GM21528 (cell line): ENCODE results near the gene CNTN5.
"Not testable (repeated sequence)": the region's sequence is repeated elsewhere in the genome, so short reads cannot be mapped to it uniquely, and the experiment has no call there.

ENCODE experiments used
- ATAC-seq: cut with Tn5 transposase; IDR thresholded peaks from one replicate; pipeline ENCODE4 v1.9.1; 2021; ENCODE audit warnings: mild to moderate bottlenecking, moderate library complexity; ENCODE audit not compliant: unreplicated experiment, low FRiP score

CNTN5 gene

DNA sequence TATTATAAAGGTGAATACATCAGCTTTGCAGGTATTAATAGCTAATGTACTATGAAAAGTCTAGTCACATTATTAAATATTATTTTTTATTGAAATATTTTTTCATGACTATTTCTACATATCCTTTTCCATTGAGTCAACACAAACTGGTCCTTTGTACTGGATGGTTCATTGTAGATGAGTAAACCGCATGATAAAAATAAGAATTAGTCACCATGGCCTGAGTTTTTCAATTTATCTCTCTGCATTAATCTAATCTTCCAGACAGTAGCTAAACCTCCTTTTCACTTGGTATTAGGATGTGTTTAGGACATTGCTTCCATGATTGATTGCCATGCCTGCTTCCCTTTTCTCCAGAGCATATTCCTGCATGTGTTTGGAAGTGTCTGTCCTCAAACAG lies 1227.0 kb downstream of the CNTN5 start:
- ATAC-seq, result no peak

DNA sequence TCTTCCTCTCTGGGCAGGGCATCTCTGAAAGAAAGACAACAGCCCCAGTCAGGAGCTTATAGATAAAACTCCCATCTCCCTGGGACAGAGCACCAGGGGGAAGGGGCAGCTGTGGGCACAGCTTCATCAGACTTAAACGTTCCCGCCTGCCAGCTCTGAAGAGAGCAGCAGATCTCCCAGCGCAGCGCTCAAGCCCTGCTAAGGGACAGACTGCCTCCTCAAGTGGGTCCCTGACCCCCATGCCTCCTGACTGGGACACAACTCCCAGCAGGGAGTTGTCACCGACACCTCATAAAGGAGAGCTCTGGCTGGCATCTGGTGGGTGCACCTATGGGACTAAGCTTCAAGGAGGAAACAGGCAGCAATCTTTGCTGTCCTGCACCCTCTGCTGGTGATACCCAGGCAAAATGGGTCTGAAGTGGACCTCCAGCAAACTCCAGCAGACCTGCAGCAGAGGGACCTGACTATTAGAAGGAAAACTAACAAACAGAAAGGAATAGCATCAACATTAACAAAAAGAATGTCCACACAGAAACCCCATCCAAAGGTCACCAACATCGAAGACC lies 1236.6 kb downstream of the CNTN5 start:
- not testable (repeated sequence) for ATAC-seq

DNA sequence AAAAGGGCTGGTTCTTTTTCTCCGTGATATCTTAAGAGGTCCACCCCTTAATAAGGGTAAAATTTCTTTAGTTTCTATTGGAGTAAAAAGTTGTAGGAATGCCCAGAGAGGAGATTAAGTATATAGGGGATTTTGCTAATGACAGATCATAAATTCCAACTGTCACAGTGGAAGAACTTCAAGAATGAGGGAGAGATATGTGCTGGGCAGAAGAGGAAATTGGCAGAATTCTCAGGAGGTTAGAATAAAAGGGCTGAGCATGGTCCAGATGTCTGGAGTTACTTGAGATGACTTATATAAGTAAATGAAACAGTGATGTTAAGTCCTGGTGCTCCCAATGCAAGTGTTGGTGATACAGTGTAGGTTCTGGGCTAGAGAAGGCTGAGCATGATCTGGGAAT lies 1248.8 kb downstream of the CNTN5 start:
- no peak for ATAC-seq

DNA sequence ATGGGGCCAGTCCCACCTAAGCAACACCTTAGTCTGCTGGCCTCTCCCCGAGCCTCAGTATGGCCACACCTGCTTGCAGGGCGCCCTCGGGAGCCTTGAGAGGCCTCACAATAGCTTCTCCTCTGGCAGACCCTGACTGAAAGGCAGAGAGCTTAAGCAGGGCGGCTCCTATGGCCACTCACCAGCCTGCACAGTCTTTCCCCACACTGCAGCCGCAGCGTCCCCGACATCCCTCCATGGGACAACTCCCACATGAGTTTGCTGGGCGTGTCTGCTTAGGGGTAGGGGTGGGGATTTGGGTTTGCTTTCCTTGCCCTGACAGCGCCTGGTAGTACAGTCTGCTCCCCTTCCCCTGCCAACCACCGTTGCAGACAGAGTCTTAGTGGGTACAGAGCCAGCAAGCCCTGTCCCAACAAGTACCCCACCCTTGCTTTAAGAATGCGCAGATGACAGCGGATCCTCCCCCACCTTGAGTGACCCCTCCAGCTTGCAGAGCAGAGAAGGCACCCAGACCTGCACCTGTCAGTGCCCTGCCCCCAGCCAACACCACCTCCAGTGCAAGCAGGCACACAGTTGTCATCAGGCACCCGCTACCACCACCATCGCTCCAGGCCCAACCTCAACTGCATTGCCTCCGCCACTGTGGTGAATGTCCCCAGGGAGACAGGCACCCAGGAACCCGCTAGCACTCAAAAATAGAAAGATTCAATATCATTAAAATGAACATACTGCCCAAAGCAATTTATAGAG lies 1252.5 kb downstream of the CNTN5 start:
- ATAC-seq, result no peak

DNA sequence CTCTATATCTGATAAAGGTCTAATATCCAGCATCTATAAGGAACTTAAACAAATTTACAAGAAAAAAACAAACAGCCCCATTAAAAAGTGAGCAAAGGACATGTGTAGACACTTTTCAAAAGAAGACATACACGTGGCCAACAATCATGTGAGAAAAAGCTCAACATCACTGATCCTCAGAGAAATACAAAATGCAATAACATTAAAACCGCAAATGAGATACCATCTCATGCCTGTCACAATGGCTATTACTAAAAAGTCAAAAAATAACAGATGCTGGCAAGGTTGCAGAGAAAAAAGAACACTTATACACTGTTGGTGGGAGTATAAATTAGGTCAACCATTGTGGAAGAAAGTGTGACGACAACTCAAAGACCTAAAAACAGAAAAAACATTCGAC lies 1253.7 kb downstream of the CNTN5 start:
- ATAC-seq, result not testable (repeated sequence)

DNA sequence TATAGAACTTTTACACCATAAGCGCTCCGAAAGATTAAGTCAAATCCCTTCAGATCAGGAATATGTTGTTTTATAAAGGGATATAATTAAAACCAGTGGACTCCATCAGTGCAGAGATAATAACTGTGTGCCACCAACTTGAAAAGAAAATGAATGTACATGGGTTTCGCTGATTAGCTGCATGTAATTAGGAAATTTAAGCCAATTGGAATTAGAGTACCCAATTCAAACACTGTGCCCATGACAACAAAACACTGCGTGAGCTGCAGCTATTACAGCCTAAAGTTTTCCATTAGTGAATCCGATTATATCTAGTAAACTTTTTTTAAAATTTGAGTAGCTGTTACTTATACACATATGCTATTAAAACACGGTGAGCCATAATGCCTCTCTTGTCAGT lies 1274.0 kb downstream of the CNTN5 start:
- ATAC-seq, result no peak

DNA sequence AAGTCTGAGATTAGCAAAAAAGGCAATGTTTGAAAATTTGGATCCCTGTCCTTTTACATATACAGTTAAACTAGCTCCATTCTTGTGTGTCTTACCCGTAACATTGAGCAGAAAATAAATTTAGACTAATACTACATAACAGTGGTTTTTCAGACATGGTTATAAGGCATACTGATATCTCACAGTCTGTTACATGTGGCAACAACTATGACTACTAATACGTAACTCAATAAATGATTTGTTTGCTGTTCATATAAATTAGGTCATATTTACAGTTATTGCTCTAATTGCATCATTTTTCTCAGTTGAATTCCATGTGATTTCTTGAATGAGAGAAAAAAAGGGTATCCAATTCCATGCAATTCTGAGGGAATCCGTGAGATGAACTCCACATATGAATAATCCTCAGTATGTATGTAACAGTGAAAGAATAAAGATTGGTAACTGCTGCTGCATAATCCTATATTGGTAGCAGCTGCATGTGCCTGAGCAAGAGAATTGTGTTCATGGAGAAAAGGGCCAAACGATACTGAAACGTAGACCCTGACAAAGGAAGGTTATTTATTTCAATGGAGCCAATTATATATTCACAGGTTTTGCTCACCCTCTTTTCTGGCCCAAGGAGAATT lies 1275.4 kb downstream of the CNTN5 start:
- ATAC-seq, result no peak

DNA sequence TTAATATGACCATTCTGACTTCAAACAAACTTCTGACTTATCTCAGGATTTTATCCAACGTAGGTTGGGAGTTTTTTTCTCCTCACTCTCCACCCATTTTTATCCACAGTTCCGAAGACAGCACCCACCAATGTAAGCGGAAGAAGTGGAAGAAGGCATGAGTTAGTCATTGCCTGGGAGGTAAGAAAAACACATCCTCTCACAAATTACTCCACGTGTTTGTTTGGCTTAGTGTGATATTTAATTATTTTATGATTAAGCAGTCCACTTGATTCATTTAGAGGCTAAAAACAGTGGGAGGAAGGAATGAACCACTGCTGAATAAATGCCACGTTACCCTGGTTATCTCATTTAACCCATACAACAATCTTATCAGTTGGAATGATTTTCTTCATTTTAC lies 1276.8 kb downstream of the CNTN5 start:
- ATAC-seq, result no peak

DNA sequence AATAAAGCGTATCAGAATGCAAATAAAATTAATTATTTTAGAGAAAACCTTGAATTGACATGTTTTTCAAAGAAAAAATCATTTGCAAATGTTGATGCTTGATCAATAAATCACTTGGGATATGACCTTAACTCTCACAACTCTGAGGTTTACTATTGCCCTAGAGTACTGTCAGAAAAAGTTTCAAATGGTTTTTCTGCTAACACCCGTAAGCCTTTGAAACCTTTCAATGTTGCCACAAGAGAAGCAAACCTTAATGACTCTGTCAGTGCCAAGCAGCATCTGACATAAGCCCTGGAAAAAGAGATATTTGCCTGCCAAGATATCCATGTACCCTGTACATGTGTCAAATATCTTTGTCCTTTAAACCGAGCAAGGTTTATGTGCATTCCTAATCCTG lies 1282.1 kb downstream of the CNTN5 start:
- ATAC-seq, result no peak

DNA sequence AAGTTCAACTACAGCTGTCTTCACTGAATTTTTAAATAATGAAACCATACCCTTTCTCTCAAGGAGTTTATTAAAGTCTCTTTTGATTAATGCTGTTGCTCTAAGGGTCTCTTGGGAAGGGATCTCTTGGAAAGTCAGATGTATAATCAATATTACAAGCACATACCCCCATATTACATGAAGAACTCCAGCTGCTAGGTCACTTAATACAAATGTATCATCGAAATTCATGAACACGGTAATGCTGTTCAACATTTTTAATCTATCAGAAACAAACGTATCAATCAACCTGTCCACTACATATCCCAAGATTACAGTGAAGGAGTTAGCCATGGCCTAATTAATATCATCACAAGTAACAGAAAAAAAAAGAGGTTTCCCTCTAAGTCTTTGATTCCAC lies 1283.1 kb downstream of the CNTN5 start:
- no peak for ATAC-seq

DNA sequence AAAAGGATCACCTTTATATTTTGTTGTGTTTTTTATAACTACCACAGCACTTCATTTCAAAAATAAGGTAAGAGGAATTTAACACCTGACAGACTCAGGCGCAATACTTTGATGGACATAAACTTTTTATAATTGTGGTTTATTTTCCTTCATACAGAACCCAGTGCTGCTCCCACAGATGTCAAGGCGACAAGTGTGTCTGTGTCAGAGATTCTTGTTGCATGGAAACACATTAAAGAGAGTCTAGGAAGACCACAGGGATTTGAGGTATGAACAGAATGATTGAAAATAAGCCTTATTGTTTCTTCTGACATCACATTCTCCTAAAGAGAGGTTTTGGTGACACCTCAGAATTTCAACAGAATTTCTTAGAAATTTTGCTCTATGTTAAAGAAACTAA lies 1287.5 kb downstream of the CNTN5 start:
- no peak for ATAC-seq

DNA sequence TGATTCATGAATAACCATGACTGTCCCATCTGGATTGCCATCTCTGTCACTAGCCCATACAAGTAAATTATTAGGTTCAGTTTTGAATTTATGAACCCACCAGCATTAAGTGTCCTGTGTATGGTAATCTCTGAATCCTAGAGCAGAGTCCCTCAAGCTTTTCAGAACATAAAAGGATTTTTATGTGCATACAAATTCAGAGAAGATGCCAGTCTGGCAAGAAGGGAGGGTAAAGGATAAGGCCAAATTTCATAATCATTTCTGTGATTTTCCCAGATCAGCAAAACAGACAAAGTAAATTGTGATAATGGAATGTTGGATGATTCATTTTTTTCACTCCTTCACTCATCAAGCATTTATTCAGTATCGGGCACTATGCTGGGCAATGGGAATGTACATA lies 1295.2 kb downstream of the CNTN5 start:
- no peak for ATAC-seq

DNA sequence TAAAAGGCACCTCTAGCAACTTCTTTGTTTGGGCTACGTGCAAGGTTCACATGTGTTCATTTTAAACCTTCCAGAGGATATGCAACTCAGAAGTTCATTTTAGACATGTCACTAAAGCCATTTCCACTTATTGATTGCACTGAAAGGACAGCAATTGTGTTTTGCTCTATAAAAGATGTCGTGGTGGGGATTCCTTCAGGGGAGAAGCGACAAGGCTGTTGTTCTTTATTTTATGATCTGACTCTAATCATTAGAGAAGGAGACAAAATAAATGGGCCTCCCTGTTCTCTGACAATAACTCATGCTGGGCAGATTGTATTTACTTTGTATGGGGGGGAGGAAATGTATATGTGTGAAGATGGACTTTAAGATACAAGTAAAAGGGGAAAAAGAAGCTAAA lies 1296.2 kb downstream of the CNTN5 start:
- ATAC-seq, result no peak

DNA sequence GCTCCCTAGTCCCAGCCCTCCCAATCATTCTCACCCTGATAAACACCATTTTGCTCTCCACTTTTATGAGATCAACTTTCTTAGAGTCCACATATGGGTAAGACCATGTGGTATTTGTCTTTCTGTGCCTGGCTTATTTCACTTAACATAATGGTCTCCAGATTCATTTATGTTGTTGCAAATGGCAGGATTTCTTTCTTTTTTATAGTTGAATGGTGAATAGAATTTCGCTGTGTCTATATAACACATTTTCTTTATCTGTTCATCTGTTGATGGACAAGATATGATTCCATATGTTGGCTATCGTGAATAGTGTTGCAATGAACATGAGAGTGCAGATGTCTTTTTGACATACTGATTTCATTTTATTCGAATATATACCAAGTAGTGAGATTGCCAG lies 1298.9 kb downstream of the CNTN5 start:
- ATAC-seq, result no peak

DNA sequence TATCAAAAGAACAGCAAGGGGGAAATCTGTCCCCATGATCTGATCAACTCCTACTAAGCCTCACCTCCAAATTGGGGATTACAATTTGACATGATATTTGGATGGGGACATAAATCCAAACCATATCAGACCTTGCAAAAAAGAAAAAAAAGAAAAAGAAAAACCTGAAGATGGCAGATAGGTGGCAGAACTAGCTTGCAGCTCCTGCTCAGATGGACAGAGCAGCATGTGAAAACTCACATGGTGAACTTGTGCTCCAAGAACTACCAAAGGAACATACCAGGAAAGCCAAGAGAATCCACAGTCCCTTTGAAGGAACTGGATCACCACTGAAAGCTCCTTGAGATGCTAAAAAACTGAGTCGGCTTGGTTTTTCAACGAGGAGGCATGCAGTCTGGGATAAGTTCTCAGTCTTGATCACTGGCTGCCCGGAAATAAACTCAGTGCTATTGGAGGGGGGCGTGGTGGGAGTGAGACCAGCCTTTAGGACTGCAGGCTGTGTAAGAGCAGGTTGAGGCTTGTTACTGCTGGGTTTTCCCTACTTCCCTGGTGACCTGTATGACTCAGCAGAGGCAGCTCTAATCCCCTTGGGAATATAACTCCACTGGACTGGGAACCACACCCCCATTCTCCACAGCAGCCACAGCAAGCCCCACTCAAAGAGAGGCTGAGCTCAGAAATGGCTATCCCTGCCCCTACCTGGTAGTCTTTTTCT lies 1308.0 kb downstream of the CNTN5 start:
- no peak for ATAC-seq

DNA sequence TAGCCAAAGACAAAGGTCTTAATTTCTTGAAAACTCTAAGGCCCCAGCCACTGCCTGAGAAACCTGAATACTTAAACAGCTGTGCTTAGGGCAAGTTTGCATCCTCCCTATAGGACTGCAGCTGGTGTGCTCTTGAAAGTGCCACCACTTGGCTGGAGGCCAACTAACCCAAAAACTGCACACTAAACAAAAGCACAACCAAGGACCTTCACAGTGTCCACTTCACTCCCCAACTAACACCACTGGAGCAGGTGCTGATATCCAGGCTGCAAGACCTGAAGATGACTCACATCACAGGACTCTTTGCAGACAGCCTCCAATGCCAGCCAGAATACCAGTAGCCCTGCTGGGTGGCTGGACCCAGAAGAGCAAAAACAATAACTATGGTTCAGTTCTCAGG lies 1308.6 kb downstream of the CNTN5 start:
- ATAC-seq, result no peak

DNA sequence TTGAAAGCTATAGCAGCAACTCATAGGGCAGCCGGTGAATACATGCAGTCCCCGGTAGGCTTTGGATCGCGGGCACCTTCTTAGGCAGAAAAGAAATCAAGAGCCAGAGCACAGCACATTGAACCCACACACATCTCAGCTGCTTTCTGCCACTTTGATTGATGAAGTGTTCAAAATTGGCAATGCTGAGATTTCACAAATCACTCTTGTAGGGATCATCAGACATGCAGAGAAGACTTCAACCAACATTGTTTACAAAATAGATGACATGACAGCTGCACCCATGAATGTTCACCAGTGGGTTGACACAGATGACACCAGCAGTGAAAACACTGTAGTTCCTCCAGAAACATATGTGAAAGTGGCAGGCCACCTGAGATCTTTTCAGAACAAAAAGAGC lies 1316.1 kb downstream of the CNTN5 start:
- ATAC-seq, result no peak

DNA sequence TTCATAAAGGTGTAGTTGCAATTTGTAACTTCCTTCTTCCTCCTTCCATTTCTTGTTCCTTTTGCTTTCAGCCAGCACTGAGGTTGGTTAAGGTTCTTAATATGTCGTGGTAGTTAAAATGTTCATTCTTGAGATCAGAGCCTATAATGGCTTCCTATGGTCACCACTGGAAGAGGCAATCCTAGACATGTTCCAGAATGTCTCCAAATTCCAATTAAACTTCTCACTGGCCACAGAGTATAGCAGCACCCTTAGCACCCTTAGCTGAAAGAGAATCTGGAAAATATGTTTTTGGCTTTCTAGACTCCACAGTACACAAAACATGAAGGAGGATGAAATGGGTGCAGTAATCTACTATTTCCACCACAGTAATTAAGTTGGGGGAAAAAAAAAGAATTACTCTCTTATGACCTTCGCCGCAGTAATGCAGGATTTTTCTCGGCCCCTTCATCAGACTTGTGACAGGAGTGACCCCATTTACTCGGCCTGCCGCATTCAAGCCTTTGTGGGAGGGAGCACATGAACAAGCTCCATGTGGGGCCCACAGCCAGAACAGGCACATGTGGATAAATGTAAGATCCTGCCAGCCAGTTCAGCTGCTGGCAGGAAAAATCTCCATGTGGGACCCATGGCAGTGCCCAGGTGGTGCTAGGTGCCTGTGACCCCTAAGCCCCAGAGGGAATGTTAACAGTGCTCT lies 1317.5 kb downstream of the CNTN5 start:
- ATAC-seq, result no peak

DNA sequence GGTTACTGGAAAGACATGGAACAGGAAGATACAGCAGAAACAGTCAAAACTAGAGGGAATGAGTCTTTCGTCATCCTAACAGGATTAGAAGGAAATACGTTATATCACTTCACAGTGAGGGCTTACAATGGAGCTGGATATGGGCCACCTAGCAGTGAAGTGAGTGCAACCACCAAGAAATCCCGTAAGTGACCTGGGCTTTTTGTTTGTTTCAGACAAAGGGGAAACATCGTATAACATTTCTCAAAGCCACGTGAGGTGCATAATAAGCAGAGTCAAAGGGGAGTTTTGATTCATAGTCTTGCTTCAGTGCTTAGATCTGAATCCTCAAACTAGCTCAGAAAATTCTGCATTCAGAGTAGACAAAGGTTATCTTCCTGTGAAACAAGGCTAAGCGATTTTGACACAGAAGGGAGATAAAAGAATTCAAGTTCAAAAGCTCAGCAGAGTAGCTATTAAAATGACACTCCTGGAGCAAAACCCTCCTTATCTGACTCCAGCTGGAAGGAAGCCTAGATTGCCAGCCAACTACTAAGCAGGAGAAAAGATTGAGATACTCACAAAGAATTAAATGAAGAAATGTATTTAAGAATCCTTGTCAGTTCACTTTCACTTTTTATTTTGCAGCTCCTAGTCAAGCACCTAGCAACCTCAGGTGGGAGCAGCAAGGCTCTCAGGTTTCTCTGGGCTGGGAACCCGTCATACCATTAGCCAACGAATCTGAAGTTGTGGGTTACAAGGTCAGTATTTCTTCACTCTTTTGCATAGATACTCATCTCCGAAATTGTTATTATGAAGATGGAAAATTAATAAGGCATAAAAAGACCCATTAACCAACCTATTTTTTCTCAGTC lies 1319.9 kb downstream of the CNTN5 start:
- no peak for ATAC-seq

DNA sequence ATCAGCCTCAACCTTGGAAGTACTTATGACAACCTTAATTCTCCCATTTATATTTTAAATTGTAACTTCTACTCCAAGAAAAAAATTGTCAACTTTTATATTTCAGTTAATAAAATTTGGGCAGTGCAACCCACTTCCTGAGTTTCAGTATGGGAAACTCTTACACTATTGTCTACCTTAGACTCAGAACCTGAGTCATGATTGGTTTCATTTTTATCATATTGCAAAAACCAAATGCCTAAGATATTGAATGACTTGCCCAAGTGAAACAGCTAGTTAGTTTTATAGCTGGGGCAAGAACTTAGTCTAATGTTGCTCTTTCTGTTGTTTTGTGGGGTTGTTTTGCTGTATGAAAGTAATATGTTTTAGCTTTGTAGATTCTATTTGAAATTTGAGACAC lies 1332.3 kb downstream of the CNTN5 start:
- ATAC-seq, result no peak
